HG03139 (cell line): ENCODE measurements around the gene IGFBP4.

ENCODE experiments used
- ATAC-seq: cut with Tn5 transposase; IDR thresholded peaks from one replicate; pipeline ENCODE4 v1.9.1; 2021; ENCODE audit not compliant: unreplicated experiment

The IGFBP4 gene

GRCh38 chr17:40470932-40471828 is 27.9 kb downstream of the IGFBP4 start:
- ATAC-seq, result no peak

DNA sequence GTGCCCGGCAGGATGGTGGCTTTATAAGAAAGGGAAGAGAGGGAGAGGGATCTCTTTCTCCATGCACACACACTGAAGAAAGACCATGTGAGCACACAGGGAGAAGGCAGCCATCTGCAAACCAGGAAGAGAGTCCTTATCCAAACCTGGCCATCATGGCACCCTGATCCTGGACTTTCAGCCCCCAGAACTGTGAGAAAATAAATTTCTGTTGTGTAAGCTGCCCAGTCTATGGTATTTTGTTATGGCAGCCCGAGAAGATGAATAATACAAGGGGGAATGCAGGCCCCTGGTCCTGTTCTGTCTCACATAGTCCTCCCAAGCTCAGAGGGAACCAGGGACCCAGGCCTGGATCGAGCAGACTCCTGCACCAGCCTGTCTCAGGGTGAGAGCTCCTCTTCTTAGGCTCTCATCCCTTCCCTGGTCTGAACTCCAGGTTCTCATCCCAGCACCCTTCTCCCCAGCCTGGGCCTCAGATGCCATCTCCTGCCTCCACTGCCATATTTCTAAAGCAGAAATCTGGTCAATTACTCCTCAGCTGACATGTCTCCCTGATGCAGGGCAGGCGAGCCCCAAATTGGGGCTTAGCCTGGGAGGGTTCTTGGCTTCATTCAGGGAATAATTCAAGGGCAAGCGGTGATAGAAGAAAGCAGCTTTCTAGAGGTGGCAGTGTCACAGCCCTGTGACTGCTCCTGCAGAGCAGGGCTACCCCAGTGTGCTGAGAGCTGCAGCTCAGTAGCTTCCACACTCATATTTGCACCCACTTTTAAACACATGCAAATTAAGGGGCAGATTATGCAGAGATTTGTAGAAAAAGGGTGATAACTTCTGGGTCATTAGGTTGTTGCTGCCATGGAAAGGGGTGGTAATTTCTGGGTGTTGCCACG is 28.8 kb downstream of the IGFBP4 start:
- no peak for ATAC-seq

DNA sequence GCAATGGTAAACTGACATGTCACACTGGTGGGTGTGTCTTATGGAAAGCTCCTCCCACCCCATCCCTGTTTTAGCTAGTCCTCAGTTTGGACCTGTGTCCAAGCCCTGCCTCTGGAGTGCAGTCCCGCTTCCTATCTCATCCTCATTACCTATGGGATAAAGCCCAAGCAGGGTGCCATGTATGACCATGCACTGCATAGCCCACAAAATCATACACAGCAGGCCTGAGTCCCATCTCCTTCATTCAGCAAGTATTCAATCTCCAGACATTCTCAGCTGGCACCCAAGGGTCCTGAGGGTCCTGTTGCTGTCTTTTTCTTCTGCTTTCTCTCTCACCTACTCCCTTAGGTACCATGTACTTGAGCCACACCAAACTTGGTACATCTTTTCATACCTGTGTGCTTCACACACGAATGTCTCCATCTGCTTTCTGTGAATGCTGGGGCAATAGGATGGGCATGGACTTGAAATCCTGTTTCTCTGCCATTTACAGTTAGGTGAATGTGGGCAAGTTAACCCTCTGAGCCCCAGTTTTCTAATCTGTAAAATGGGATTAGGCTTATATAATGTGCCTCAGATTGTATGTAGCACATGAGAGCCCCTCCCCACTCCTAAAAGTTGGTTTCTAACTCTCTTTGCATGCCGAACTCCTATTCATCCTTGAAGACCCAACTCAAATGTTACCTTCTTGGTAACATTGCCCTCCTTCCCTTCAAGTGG is 29.6 kb downstream of the IGFBP4 start:
- no peak for ATAC-seq

DNA sequence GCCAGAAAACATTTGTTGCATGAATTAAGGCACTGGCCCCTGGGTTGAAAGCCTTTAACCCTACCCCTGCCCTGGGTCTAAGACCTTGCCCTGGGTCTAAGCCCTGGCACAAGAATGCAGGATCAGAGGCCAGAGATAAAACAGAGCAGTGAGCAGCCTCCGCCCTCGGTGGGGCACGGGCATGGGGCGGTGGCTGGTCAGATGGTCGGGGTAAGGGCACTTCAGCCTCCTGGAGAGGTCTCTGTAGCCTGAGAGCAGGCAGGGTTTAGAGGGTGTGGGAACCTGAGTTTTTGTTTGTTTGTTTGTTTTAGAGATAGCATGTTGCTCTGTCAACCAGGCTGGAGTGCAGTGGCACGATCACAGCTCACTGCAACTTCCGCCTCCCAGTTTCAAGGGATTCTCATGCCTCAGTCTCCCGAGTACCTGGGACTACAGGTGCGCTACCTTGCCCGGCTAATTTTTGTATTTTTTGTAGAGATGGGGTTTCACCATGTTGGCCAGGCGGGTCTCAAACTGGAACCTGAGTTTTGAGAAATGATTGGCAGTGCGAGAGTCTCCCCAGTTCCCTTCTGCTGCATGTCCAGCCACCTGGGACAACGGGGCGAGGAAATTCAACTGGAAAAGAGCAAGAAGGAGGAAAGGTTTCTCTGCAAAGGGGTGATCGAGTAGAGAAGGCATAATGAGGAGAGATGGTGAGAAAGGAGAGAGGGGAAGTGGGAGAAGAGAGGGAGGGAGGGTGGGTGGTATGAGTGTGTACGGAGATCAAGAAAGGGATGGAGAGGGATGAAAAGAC is 30.5 kb downstream of the IGFBP4 start:
- no peak for ATAC-seq

DNA sequence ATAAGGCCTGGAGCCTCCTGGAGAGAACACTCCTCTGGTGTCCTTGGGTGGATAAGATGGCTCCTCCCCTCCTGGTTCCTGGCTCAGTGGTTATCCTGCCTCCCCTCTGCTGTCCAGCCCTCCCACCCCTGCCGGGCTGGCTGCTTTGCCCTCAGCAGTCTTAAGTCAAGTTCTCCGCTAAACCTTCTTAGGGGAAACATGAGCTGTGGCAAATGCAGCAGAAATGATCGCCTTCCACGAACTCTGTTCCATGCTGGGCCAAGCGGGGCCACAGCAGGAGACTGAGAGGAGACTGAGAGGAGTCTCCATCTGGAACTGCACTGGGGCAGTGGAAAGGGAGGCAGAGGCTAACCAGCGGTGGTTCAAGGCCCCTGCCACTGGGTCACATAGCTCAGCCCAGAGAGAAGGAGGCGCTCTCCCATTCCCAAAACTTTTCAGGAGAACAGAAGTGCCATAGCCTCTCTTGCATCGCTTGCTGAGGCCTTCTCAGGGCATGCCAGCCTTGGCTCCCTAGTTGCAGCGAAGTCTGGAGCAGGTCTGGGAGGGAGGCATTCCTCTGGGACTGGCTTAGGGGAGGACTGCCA is 31.3 kb downstream of the IGFBP4 start:
- no peak for ATAC-seq

- ATAC-seq, result no peak
These were observed 32.1 kb downstream of the IGFBP4 start for GRCh38 chr17:40475234-40475908.

DNA sequence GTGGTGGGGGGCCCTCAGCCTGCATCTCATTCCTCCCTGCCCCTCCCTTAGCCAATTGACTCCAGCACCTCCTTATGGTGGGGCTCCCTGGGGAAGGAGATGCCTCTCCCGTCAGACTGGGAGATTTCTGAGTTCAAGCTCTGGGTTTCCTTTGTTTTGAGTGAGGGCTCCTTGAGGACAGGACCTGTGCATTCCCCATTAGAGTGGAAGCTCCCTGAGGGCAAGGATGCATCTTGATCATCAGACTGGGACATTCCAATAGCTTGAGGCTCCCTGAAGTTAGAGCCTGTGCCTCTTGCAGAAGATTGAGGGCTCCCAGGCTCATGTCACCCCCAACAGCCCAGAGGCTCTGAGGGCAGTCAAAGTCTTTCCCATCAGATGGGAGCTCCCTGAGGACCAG is 34.5 kb downstream of the IGFBP4 start:
- no peak for ATAC-seq

DNA sequence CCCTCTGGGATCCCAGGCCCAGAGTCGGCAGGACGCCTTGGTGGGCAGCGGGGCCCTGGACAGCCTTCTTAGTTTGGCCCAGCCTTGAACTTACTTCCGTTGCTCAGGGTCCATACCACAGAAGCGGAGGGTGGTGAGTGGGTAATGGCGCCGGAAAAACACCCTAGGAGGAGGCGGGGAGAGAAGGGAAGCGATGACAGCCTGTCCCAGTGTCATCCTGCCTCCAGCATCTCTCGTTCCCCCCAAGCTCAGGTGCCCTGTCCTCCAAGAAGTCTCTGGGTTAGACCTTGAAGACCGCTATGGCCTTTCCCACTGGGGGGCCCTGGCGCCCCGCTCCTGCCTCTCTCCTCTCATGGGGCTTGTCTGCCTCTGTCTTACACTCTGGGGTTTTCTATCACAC is 35.2 kb downstream of the IGFBP4 start:
- no peak for ATAC-seq

DNA sequence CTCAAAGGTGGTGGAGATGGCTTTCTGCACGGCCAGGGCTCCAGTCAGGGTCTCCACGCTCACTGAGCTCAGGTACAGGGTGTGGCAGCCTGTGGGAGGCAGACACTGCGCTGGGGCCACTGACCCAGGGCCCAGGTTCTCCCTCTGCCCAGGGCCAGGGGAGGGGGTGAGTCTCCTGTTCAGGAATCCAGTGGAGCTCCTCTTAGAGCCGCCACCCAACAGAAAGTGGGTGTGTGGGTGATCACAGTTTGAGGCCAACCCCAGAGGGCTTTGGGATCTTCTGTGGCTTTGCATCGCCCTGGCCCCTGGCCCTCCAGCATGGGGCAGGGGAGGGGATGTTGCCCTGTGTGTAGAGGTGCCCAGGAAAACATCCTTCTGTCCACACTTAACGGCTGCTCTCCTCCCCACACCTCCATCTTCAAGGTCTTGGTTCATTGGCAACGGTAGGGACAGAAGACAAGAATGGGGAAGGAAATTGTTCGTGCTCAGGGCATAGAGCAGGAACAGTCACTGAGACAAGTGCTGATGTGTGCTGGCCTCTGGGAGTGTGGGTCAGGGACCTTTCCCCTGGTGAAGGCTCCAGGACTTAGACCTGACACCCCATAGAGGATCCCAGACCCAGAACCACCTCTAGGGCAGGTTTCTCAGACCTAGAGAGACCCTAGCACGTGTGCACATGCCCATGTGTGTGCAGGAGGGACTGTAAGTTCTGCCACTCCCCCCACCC is 36.7 kb downstream of the IGFBP4 start:
- ATAC-seq, result no peak

DNA sequence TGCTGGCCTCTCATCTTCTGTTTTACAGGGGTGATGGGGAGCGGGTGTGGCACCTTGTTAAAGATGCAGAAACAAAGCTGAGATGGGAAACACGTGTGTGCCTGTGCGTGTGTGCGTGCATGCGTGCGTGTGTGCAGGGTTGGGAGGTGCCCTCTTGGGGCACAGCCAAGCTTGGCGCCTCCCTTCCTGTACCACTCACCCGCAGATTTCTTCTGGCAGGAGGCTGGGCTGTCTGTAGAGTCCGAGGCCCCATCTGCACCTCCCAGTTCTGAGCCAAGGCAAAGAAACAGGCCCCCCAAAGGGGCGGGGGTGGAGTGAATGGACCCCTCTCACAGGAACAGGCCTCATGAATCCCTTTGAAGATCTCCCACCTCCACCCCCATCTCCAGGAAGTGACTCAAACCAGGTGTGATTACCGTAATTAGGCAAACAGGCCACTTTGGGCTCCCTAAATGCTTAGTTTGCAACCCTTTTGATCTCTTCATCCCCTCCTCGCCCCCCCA is 37.3 kb downstream of the IGFBP4 start:
- ATAC-seq, result no peak

DNA sequence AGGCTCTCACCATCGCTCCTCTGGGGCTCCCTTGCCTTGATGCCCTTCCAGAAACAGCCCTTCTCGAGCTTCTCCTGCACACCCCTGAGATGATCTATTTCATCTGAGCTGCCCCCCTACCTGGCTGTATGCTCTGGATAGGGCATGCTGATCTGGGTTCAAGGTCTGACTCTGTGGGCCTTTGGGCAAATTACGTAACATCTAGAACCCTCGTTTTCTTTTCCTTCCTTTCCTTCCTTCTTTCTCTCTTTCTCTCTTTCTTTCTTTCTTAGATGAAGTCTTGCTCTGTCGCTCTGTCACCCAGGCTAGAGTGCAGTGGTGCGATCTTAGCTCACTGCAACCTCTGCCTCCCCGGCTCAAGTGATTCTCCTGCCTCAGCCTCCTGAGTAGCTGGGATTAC is 37.9 kb downstream of the IGFBP4 start:
- ATAC-seq, result no peak

DNA sequence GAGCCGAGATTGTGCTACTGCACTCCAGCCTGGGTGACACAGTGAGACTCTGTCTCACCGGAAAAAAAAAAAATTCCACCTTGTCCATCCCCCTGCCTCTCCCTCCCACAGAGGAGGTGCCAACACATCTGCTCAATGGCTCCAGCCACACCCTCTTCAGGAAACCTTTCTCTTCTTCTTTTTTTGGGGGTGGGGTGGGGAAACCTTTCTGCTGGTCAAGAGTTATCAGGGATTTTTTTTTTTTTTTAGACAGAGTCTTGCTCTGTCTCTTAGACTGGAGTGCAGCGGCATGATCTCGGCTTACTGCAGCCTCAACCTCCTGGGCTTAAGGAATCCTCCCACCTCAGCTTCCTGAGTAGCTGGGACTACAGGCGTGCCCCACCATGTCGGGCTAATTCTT is 39.5 kb downstream of the IGFBP4 start:
- no peak for ATAC-seq

DNA sequence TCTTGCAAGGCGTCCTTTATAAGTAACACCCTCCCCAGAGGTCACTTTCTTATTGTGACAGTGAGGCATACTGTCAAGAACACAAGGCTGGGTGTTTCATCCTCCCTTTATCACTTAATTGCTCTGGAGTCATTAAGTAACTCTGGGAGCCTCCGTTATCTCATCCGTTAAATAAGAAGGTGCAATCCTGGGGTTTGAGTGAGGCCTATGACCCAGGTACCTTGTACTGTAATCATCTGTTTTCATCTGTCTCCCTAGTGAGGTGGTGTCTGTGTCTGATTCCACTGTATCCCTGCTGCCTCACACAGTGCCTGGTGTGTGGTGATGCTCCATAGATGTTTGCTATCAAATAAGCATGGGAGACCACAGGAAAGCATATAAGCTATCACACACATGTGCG is 40.4 kb downstream of the IGFBP4 start:
- no peak for ATAC-seq

GRCh38 chr17:40484285-40484972 is 41.2 kb downstream of the IGFBP4 start:
- ATAC-seq, result no peak

DNA sequence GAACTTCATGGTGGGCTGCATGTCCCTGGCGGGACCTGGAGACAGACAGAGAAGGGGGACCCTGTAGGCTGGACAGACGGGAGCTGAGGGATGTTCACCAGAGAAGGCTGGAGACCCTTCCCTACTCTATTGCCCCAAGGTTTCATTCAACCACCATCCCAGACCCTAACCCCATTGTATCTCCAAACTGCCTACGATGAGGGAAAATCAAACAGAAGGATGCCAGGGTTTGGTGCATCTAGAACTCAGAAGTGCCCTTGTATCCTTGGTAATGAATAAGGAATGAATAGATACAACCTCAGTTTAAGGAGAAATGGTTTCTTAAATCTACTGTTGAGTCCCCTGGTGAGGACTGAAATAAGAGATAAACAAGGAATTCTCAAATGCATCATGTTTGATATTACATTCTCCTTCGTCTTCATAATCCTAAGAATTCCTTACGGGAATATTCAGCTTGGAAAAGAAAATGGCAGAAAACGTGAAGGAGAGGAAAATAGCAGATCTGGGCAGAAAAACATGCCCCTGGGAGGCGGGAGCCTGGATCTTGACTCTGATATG is 41.8 kb downstream of the IGFBP4 start:
- no peak for ATAC-seq

DNA sequence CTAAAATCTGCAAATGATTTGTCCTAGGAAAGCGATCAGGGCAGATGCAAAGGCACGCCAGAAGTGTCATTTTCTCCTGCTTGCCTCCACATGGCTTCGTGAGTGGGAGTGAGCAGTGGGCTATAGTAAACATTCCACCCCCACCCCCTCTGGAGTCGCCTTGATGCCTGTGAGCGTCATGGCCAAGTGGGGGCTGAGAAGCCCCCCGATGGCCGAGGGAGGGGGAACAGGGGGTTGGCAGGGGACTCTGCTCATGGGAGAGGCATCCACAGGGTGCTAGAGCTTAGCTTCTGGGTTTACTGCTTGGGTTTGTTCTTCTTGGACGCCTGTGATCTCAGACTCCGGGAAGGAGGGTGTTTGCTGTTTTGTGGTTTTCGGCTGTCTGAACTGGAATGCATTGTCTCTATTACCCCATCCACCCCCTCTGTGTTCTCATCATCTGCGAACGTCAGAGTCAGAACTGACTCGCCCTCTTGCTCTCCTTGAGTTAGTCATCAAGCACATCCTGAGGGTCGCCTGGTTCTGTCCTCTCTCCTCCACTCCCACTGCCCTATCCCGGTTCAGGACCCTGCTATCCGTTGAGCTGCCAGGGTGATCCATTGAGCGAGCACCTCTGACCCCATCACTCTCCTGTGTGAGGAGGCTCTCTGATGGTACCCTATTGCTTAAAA is 42.7 kb downstream of the IGFBP4 start:
- no peak for ATAC-seq
